Measurements from ENCODE around the gene ARSA. TPM values are rescaled to one million over a fixed set of nuclear protein-coding genes. Genes with fewer than 3 reads are reported as not detected.

The ARSA gene
- total RNA-seq, 6 donors from 2014 or later: 29.8 to 99.0 (median 59.2) TPM

- TF ChIP-seq EP300 (IDR thresholded peaks at IDR 0.05) (no peak), POLR2AphosphoS5 (IDR thresholded peaks at IDR 0.05) (no peak), POLR2A (IDR thresholded peaks at IDR 0.05) (no peak)
- TF ChIP-seq, protein P1, sequence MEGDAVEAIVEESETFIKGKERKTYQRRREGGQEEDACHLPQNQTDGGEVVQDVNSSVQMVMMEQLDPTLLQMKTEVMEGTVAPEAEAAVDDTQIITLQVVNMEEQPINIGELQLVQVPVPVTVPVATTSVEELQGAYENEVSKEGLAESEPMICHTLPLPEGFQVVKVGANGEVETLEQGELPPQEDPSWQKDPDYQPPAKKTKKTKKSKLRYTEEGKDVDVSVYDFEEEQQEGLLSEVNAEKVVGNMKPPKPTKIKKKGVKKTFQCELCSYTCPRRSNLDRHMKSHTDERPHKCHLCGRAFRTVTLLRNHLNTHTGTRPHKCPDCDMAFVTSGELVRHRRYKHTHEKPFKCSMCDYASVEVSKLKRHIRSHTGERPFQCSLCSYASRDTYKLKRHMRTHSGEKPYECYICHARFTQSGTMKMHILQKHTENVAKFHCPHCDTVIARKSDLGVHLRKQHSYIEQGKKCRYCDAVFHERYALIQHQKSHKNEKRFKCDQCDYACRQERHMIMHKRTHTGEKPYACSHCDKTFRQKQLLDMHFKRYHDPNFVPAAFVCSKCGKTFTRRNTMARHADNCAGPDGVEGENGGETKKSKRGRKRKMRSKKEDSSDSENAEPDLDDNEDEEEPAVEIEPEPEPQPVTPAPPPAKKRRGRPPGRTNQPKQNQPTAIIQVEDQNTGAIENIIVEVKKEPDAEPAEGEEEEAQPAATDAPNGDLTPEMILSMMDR (IDR thresholded peaks at IDR 0.05): no peak
- ATAC-seq (ENCODE audit: low FRiP score in 2 of 2): no peak
- Histone ChIP-seq H3K27ac (no peak overlapping the region), H3K4me3 (no peak overlapping the region), H3K9me3 (no peaks in the 10 kb centered on the region), H3K27me3 (no peaks in the 10 kb centered on the region), H3K4me1 (peaks cover 11 to 24% (median 17%) of the 10 kb centered on the region in 4 donors), H3K36me3 (peaks cover 0 to 10% (median 7%) of the 10 kb centered on the region in 4 donors)
- WGBS, 2 donors: 95% methylated on average over 23 of the region's 23 CpGs
- DNase-seq: no peak
Observed at GRCh38 chr22:50584106-50585096, 43.6 kb downstream of the ARSA start.

DNA sequence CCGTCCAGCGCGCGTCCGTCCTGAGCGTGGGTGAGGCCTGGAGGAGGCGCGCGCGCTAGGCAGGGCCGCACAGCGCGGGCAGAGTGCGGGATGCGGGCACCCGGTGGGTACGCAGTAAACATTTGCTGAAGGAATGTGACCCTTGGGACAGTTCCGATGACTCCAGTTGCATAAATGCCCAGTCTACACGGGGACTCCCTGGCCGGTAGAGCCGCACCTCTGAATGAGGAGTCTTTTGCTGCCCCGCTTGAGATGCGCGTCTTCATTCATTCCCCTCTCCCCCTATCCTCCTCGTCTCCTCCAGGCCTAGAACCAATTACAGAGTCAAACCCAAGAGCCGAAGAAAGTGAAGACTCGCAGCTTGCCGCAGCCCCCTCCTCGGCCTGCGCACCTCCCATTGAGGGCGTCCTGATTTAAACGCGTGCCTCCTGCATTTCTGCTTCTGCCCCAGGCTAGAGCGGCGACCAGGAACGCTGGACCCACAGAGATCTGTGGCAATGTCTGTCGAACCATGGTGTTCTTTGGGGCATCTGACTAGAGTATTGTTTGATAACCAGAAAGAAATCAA is 44.6 kb downstream of the ARSA start:
- WGBS, 2 donors: 6 to 15% methylated on average over 28 to 35 of the region's 37 CpGs
- peaks cover 15 to 29% (median 23%) of the 10 kb centered on the region in 4 donors for H3K4me1 ChIP-seq
- DNase-seq: no peak
- TF ChIP-seq POLR2AphosphoS5 (IDR thresholded peaks at IDR 0.05): no peak
- TF ChIP-seq EP300 (IDR thresholded peaks at IDR 0.05): no peak
- TF ChIP-seq POLR2A (IDR thresholded peaks at IDR 0.05): peak in 1 of 4 donors; percentile 1
- TF ChIP-seq, protein P1 (IDR thresholded peaks at IDR 0.05): no peak
- H3K27me3 ChIP-seq: no peaks in the 10 kb centered on the region
- H3K36me3 ChIP-seq: peaks cover 0 to 15% (median 10%) of the 10 kb centered on the region in 4 donors
- H3K4me3 ChIP-seq: peak overlapping the region; percentile 70 to 93 (median 89)
- no peaks in the 10 kb centered on the region for H3K9me3 ChIP-seq
- ATAC-seq (ENCODE audit: low FRiP score in 2 of 2): peak; percentile 13 to 61
- H3K27ac ChIP-seq: peak overlapping the region; percentile 96 to 99 (median 99)

- DNase-seq (peak; percentile 98 to 99), ATAC-seq (ENCODE audit: low FRiP score in 2 of 2) (peak; percentile 99)
- H3K27me3 ChIP-seq: no peaks in the 10 kb centered on the region
- no peaks in the 10 kb centered on the region for H3K9me3 ChIP-seq
- TF ChIP-seq POLR2AphosphoS5 (IDR thresholded peaks at IDR 0.05): peak; percentile 58 to 69
- TF ChIP-seq EP300 (IDR thresholded peaks at IDR 0.05): no peak
- TF ChIP-seq, protein P1 (IDR thresholded peaks at IDR 0.05): no peak
- peak in 3 of 4 donors; percentile 53 to 94 (median 92) for TF ChIP-seq POLR2A (IDR thresholded peaks at IDR 0.05)
- peaks cover 19 to 36% (median 28%) of the 10 kb centered on the region in 4 donors for H3K4me1 ChIP-seq
- H3K4me3 ChIP-seq: peak within 1 kb of the TSS; percentile 70 to 93 (median 89)
- peaks cover 0 to 15% (median 10%) of the 10 kb centered on the region in 4 donors for H3K36me3 ChIP-seq
- H3K27ac ChIP-seq: peak within 1 kb of the TSS; percentile 96 to 99 (median 99)
- 0% methylated on average over 11 to 22 of the region's 96 CpGs for WGBS, 2 donors
Observed at GRCh38 chr22:50582493-50583293, 45.3 kb downstream of the ARSA start, which contains the start of gene CHKB. TSS of gene CHKB (minus strand) at chr22:50582849. CDS start at chr22:50582781, 68 bp downstream.

DNA sequence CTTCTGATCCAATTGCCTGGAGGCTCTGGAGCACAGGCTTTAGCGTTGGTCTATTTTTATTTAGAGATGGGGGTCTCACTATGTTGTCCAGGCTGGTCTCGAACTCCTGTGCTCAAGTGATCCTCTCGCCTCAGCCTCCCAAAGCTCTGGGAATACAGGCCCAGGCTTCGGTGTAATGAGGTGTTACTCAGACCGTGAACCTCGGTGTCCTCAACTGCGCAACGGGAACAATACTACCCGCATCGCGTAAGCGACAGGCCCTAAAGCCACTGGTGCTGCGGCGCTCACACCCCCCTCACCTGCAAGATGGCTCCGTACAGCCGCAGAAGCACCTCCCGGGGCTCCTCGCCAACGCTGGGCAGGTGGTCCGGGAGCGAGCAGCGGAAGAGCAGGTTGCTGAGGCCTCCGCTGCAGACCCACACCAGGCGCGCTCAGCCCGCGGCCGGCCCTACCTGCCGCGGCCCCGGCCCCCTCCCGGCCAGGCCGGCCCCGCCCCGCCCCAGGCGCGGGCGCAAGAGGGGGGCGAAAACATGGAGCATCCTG is 45.9 kb downstream of the ARSA start:
- Histone ChIP-seq H3K36me3 (peaks cover 0 to 15% (median 10%) of the 10 kb centered on the region in 4 donors), H3K27ac (peak overlapping the region; percentile 96 to 99 (median 99)), H3K27me3 (no peaks in the 10 kb centered on the region), H3K4me1 (peaks cover 19 to 39% (median 28%) of the 10 kb centered on the region in 4 donors), H3K9me3 (no peaks in the 10 kb centered on the region), H3K4me3 (peak overlapping the region; percentile 63 to 93 (median 78))
- DNase-seq (no peak), ATAC-seq (ENCODE audit: low FRiP score in 2 of 2) (no peak)
- TF ChIP-seq, protein P1 (IDR thresholded peaks at IDR 0.05): no peak
- TF ChIP-seq POLR2AphosphoS5 (IDR thresholded peaks at IDR 0.05) (no peak), EP300 (IDR thresholded peaks at IDR 0.05) (no peak), POLR2A (IDR thresholded peaks at IDR 0.05) (no peak)
- 0 to 21% methylated on average over 2 to 14 of the region's 39 CpGs for WGBS, 2 donors

Data from upper lobe of left lung (tissue), 6 donors.